ENCODE results near the gene CFAP65. TPM values are rescaled to one million over a fixed set of nuclear protein-coding genes. Genes with fewer than 3 reads are reported as not detected.

CFAP65 gene
- total RNA-seq, 1 experiment from 2014 or later = 0.52 TPM

DNA sequence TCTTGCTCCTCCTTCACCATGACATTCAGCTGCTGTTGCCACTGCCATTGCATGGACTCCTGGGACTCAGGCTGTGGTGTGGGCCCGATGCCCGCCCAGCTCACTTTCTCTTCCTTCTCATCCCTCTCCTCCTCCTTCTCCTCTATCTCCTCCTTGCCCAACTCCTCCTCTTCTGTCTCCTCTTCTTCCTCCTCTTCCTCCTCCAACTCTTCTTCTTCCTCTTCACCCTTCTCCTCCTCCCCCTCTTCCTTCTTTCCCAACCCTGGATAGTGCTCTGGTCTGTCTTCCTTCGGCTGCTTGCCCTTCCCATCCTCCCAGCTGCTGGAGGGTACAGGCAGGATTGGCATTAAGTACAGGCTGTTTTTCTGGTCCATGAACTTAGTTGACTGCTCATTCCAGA lies 37.3 kb downstream of the CFAP65 start:
- no peaks in the 10 kb centered on the region for H3K36me3 ChIP-seq (ENCODE audit: control insufficient read depth in 1 of 2, insufficient read depth in 2 of 2, low read length in 2 of 2)
- no TSS peak for BruUV-seq (replicated peaks)
- H3K9me3 ChIP-seq (ENCODE audit: control insufficient read depth in 1 of 2, insufficient read depth in 1 of 2, low read depth in 1 of 2, low read length in 2 of 2) = no peaks in the 10 kb centered on the region
- DNase-seq (ENCODE audit: low read depth, low spot score) = no peak
- ChIA-PET POLR2A (no interaction called here), RAD21 (ENCODE audit: low non-redundant PET in 1 of 2, low total read pairs in 2 of 2, uncharacterized antibody in 2 of 2, unreplicated experiment in 2 of 2) (no interaction called here), CTCF (interaction anchor here (1.1 to 3.5 kb wide), 3 partner anchors 12 to 150 kb away, joined by 3 to 24 read pairs (median 7); no protein-coding TSS in a partner anchor)
- H3K79me2 ChIP-seq (ENCODE audit: insufficient read depth, low read length) = no peaks in the 10 kb centered on the region
- no peak overlapping the region for H2AFZ ChIP-seq (ENCODE audit: low read depth, low read length, poor library complexity, severe bottlenecking)
- peaks cover 9 to 28% of the 10 kb centered on the region in 2 experiments; a peak in 3 of 4 replicates for H3K4me1 ChIP-seq (ENCODE audit: control insufficient read depth in 1 of 2, insufficient read depth in 2 of 2, low read length in 2 of 2)
- no peak overlapping the region for H3K9ac ChIP-seq (ENCODE audit: low read length)
- H3K4me3 ChIP-seq (replicated peaks in 1 of 2; ENCODE audit: low read depth in 1 of 2, low read length in 2 of 2) = no peak overlapping the region
- TF ChIP-seq JUND (IDR thresholded peaks at IDR 0.05) = no peak
- TF ChIP-seq SIN3A (IDR thresholded peaks at IDR 0.05; ENCODE audit: low read depth) = no peak
- TF ChIP-seq CBX3 (IDR thresholded peaks at IDR 0.05; ENCODE audit: low read depth) = no peak
- TF ChIP-seq EZH2 (IDR thresholded peaks at IDR 0.05) = no peak
- no peak for TF ChIP-seq SRF (IDR thresholded peaks at IDR 0.05; ENCODE audit: low read depth)
- no peak for TF ChIP-seq ELF1 (IDR thresholded peaks at IDR 0.05; ENCODE audit: borderline replicate concordance, low read depth)
- TF ChIP-seq ZFX (IDR thresholded peaks at IDR 0.05) = no peak
- TF ChIP-seq, protein P1, sequence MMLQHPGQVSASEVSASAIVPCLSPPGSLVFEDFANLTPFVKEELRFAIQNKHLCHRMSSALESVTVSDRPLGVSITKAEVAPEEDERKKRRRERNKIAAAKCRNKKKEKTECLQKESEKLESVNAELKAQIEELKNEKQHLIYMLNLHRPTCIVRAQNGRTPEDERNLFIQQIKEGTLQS (IDR thresholded peaks at IDR 0.05) = no peak
- no peak for TF ChIP-seq FOSL1 (IDR thresholded peaks at IDR 0.05; ENCODE audit: low read depth)
- TF ChIP-seq POLR2A (IDR thresholded peaks at IDR 0.05; ENCODE audit: borderline replicate concordance, extremely low read depth, insufficient read depth, insufficient read length) = no peak
- TF ChIP-seq YY1 (IDR thresholded peaks at IDR 0.05; ENCODE audit: extremely low read depth, insufficient replicate concordance, low read depth, low read length) = no peak
- no peak for TF ChIP-seq RAD21 (IDR thresholded peaks at IDR 0.05; ENCODE audit: low read depth)
- no peaks in the 10 kb centered on the region for H3K9me2 ChIP-seq (ENCODE audit: insufficient read depth)
- H3K4me2 ChIP-seq (ENCODE audit: low read length) = no peak overlapping the region
- intact Hi-C loops (cut with micrococcal nuclease) = loop anchor here (2.0 kb wide), 1 partner anchor 127 kb away; no protein-coding TSS in a partner anchor
- no peaks in the 10 kb centered on the region for H4K20me1 ChIP-seq (ENCODE audit: insufficient read depth)
- no peaks in the 10 kb centered on the region for H3K27me3 ChIP-seq (ENCODE audit: insufficient read depth, low read length)
- ATAC-seq = no peak
- H3K27ac ChIP-seq (ENCODE audit: low read depth, low read length) = no peak overlapping the region

DNA sequence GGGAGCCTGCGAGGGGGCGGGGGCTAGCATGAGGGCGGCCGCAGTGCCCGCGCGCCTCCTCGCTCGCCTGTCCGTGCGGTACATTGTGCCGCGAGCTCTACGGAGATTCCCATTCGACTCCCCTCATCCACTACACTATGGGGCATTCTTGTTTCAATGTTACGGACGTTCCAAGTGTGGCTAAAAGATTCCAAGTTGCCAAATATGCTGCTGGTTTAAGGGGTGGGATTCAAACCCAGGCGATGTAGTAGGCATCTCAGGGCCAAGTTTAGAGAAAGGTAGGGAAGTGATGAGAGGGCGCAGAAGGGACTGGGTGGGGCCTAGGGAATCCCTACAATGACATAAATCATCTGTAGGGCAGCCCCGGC lies 38.1 kb downstream of the CFAP65 start:
- ChIA-PET POLR2A (no interaction called here), RAD21 (ENCODE audit: low non-redundant PET in 1 of 2, low total read pairs in 2 of 2, uncharacterized antibody in 2 of 2, unreplicated experiment in 2 of 2) (no interaction called here), CTCF (interaction anchor here (0.8 to 3.5 kb wide), 9 partner anchors 11 to 151 kb away, joined by 3 to 42 read pairs (median 6); no protein-coding TSS in a partner anchor)
- Histone ChIP-seq H4K20me1 (ENCODE audit: insufficient read depth) (no peaks in the 10 kb centered on the region), H3K4me2 (ENCODE audit: low read length) (peak overlapping the region; percentile 96), H3K9me2 (ENCODE audit: insufficient read depth) (no peaks in the 10 kb centered on the region), H3K9ac (ENCODE audit: low read length) (peak overlapping the region; percentile 64; the same call in 1 of the 2 replicates), H3K27ac (ENCODE audit: low read depth, low read length) (peak overlapping the region; percentile 51; the same call in 1 of the 2 replicates), H3K4me1 (ENCODE audit: control insufficient read depth in 1 of 2, insufficient read depth in 2 of 2, low read length in 2 of 2) (peaks cover 9 to 34% of the 10 kb centered on the region in 2 experiments; a peak in 3 of 4 replicates), H3K27me3 (ENCODE audit: insufficient read depth, low read length) (no peaks in the 10 kb centered on the region), H3K9me3 (ENCODE audit: control insufficient read depth in 1 of 2, insufficient read depth in 1 of 2, low read depth in 1 of 2, low read length in 2 of 2) (no peaks in the 10 kb centered on the region), H3K4me3 (replicated peaks in 1 of 2; ENCODE audit: low read depth in 1 of 2, low read length in 2 of 2) (peak overlapping the region; percentile 56 to 68), H3K36me3 (ENCODE audit: control insufficient read depth in 1 of 2, insufficient read depth in 2 of 2, low read length in 2 of 2) (no peaks in the 10 kb centered on the region), H3K79me2 (ENCODE audit: insufficient read depth, low read length) (no peaks in the 10 kb centered on the region), H2AFZ (ENCODE audit: low read depth, low read length, poor library complexity, severe bottlenecking) (peak overlapping the region; percentile 65)
- no peak for DNase-seq (ENCODE audit: low read depth, low spot score)
- no peak for TF ChIP-seq JUND (IDR thresholded peaks at IDR 0.05)
- no peak for TF ChIP-seq ELF1 (IDR thresholded peaks at IDR 0.05; ENCODE audit: borderline replicate concordance, low read depth)
- TF ChIP-seq POLR2A (IDR thresholded peaks at IDR 0.05; ENCODE audit: borderline replicate concordance, extremely low read depth, insufficient read depth, insufficient read length) = no peak
- TF ChIP-seq CEBPB (IDR thresholded peaks at IDR 0.05; ENCODE audit: low read depth) = no peak
- TF ChIP-seq, protein P2, sequence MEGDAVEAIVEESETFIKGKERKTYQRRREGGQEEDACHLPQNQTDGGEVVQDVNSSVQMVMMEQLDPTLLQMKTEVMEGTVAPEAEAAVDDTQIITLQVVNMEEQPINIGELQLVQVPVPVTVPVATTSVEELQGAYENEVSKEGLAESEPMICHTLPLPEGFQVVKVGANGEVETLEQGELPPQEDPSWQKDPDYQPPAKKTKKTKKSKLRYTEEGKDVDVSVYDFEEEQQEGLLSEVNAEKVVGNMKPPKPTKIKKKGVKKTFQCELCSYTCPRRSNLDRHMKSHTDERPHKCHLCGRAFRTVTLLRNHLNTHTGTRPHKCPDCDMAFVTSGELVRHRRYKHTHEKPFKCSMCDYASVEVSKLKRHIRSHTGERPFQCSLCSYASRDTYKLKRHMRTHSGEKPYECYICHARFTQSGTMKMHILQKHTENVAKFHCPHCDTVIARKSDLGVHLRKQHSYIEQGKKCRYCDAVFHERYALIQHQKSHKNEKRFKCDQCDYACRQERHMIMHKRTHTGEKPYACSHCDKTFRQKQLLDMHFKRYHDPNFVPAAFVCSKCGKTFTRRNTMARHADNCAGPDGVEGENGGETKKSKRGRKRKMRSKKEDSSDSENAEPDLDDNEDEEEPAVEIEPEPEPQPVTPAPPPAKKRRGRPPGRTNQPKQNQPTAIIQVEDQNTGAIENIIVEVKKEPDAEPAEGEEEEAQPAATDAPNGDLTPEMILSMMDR (IDR thresholded peaks at IDR 0.05 in 2 of 3, conservative IDR thresholded peaks at IDR 0.05 in 1 of 3; ENCODE audit: borderline replicate concordance in 1 of 3, insufficient read depth in 1 of 3, low read depth in 2 of 3, low read length in 2 of 3) = peak in 1 of 3 experiments; percentile 64; a peak in 1 of 6 replicates
- intact Hi-C loops (cut with micrococcal nuclease) = loop anchor here (2.0 kb wide), 1 partner anchor 126 kb away; no protein-coding TSS in a partner anchor
- BruUV-seq (replicated peaks) = no TSS peak
- ATAC-seq = peak; percentile 6; the same call in 1 of the 2 replicates
